ENCODE results near the gene CEACAM5.
"Not testable (repeated sequence)": the region's sequence is repeated elsewhere in the genome, so short reads cannot be mapped to it uniquely, and the experiment has no call there.

CEACAM5 gene

DNA sequence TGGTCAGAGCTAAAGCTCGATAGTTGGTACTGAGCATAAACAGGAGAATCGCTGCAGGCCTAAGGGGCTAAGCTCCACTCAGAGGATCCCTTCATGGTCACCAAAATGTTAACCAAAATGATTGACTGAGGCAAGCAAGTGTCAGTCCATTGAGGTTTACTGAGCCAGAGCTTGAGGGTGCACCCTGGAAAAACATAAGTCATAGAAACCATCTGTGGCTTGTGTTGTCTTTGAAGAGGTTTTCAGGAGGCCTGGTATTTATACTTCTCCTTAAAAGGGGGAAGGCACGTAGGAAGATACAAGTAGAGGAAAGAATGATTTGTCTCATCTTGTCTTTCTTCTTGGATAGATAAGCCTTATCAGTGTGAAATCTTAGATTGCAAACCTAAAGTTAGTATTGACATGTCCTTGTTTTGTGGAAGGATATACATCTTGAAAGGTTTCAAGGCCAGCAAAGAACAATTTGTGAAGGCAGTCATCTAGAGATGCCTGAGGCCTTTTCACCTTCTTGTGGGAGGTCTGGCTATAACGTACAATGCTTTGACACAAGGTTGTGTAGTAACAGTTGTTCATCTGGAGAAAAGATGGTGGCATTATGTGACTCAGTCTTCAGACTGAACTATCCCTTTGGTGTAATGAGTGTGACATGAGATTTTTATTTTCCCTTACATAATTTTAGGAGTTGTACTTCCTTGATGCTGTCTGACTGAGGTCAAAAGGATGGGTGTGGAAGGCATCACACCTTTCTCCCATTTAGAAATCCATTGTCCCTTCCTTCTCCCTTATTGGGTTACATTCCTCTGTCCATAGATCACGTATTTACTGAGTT is 32.2 kb downstream of the CEACAM5 start:
- DNase-seq (ENCODE audit: low spot score): no peak

DNA sequence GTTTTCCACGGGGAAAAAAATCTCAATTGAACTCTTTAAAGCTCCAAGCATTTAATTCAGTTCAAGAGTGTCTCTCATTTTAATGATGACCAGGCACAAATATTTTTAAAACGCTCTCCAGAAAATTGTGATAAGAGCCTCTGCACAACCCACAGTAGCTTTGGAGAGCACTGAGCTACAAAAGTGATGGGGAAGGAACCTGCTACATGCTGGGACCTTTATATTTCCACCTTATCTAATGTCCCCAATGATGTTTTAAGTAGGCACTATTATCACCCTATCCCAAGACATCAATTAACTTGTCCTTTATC is 32.8 kb downstream of the CEACAM5 start:
- DNase-seq (ENCODE audit: low spot score): no peak

DNA sequence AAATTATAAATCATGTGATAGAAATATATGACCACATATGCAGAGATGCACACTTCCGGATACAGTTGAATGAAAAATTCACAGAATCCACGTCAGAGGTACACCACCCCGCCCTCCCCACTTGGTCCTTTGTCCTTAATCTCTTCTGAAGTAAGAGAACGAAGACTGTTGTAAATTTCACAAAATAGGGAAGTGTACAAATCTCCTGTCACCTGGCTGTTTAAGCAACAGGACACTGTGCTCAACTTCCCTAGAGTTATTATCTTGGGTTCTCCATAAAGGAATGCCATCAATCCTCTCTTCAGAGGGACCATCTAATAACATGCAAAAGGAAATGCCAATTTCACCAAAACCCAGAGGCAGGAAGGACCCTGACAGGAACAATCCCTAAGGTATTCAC is 36.4 kb downstream of the CEACAM5 start:
- no peak for DNase-seq (ENCODE audit: low spot score)

DNA sequence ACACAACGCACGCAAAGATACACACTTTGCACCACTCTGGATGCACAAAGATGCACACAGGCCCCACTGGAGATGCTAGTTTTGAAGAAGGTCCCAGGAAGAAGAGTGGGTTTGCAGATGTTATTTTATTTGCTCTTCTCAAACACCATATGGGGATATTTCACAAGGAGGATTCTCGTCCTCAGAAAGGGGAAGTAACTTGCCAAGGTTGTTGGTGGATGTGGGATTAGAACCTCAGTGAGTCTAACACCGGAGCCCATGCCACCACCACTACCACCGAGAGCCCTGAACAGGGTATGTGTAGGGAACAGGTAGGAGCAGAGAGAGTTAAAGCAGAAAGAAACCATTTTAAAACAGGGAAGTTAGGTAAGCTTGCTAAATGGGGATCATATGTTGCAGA is 37.3 kb downstream of the CEACAM5 start:
- no peak for DNase-seq (ENCODE audit: low spot score)

DNA sequence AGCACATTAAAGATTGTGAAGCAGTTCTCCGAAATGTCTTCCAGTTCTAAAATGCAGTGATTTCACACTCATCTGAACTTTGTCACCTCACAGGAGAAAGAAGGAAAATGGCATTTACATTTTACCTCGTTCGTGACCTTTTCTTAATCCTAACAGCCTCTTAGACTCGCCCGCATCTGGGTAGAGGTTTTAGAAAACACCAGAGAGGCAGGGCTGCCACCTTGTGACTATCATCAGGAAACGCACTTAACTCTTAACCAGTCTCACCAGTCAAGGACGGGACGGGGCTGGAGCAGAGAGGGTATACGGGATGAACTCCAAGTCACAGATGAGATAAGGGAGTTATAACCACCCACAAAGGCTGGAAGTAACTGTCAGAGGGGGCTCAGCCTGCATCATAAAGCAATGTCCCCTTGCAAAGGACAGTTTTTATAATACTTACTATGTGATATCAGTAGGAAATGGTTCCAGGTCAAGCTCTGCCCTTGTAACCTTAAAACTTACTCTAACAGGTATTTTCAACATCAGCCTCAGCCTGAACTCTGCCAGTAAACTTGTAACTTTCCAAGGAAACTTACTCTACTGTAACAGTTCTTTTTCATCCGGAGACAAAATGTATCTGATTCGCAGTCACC is 38.3 kb downstream of the CEACAM5 start:
- peak; percentile 26 for DNase-seq (ENCODE audit: low spot score)

DNA sequence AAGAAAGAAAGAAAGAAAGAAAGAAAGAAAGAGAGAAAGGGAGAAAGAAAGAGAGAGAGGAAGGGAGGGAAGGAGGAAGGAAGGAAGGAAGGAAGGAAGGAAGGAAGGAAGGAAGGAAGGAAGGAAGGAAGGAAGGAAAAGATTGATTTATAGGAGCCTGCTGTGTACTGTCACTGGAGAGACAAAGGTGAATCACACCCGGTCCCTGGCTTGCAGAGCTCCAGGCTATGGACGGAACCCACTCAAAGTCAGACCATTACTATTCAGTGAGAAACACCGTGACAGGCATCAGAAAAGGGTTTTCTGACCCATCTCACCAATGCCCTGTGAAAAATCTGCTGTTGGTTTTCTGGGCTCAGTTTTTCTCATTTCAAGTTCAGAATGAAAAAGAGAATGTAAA is 39.6 kb downstream of the CEACAM5 start:
- no peak for DNase-seq (ENCODE audit: low spot score)

DNA sequence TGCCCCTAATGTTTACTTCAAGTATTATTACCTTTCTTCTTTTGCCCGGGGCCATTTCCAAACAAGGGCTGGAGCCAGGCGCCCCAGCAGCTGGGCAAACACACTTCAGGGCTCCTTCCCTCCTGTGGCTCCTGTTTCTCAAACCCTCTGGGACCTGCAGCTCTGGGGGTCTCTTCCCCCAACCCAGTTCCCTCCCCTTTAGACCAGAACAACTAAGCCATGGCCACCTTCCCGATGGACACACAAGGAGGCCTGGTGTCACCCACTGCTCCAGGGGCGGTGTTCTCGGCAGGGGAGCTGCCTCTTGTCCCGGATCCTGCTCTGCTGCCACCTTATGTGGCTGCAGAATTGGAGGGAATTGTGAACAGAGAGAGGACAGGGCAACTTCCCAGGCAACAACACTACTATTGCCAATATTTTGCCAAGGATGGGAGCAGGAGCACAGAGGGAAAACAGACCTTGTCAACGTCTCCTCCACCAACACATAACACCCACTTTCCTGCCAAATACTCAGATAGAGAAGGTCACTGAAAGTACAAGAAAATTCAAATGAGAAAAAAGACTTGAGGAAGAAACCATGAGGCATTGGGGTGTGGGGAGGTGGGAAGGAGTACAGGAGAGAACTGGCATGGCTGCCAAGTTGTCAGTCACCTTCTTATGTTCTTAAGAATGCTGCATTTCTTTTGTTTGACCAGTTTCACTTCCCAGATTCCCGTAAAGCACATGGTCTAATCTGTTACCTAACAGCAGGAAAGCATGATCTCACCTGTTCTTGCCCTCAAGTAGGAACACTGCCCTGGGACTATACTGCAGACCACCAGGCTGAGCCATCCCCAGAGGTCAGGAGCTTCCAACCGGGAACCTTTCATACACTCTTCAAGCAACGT is 42.1 kb downstream of the CEACAM5 start:
- not testable (repeated sequence) for DNase-seq (ENCODE audit: low spot score)

DNA sequence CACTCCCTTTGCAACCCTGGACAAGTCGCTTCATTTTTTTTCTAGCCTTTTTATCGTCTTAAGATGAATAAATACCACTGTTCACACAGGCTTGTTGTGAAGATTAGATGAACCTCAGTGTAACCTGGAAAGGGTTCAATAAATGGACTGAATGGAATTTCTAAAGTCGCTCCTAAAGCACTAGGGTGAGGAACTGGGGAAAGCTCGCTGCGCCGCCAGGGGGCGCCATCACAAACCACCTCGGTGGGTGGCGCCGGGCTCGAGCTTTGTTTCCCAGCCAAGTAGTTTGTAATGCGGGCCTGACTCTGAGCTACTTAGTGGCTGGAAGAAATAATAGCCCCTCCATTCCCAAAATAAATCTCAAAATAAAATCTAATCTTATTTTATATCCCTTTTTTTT is 44.7 kb downstream of the CEACAM5 start:
- peak; percentile 40 for DNase-seq (ENCODE audit: low spot score)

DNA sequence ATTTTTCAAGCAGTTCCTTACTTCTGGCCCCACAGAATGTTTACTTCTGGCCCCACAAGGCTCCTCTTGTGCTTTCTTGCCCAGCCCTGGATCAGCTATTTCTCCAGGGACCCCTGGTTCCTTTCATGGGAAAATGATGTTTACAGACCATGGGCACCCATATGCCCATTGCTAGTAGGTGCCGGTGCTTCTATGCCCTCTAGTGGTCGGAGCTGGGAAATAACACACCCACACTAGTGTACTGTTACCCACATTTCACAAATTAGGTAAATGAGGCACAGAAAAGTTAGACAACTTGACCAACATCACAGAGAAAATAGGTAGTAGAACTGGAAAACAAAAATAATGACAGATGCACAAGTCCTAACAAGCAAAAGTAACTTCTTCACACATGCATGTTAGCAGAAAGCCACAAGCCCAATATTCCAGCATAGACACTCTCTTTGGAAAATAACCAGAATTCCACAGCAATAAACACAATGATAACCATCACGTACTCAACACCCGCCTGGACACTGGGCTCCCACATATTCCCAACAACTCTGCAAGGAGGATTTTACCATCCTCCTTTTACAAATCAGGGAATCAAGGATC is 45.6 kb downstream of the CEACAM5 start:
- DNase-seq (ENCODE audit: low spot score): no peak

DNA sequence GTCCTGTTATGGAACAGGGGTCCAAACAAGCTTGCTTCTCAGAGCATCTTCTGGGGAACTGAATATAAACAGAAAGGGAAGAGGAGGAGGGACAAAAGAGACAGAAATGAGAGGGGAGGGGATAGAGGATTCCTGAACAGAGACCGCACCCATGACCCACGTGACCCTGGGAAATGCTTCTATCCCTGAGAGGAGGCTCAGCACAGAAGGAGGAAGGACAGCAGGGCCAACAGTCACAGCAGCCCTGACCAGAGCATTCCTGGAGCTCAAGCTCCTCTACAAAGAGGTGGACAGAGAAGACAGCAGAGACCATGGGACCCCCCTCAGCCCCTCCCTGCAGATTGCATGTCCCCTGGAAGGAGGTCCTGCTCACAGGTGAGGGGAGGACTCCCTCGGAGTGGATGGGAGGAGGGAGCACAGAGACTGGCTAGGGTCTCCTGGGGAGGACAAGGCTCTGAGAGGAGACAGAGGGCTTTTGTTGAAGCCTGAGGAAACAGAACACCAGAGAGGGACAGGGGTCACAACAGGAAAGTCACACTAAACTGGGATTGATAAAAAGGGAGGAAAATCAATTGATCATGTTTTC is 47.0 kb downstream of the CEACAM5 start, which contains the start of gene CEACAM6:
Gene CEACAM6, plus strand, starts transcription at position 203 of the 586 bp plus-strand sequence. Its CDS starts 109 bp downstream, at position 312.
- no peak for DNase-seq (ENCODE audit: low spot score)

DNA sequence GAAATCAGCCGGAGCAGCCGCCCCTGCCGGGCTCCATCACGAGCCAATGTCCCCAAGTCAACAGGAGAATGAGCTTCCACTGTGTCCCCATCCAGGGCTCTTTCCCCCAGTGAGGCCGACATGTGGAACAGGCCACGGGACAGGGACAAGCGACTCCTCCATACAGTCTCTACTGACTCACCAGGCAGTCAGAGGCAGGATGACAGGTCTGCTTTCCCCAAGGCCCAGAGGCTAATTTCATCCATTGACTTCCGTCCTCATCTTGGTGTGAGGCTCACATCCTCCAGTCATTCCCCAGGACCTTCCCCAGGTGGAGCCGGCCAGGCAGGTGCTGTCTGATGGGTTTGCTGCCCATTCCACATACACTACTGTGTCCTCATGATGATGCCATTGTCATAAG is 50.4 kb downstream of the CEACAM5 start:
- DNase-seq (ENCODE audit: low spot score): no peak

DNA sequence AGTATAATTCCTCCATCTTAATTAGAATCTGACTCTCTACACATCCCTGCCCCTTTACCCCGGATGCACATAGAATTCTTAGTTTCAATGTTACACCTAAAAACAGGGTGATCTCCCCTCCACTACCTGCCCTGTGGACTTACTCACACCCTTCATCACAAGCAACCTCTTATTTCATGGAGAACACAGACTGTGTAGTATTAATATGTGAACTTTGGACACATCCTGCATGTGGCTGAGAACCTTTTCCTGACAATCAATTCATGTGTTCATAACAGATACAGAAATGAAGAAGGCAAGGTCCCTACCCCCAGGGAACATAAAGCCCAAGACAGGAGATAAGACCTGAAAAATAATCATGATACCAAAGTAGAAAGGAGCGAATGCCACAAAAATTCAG is 58.7 kb downstream of the CEACAM5 start:
- DNase-seq (ENCODE audit: low spot score): no peak

DNA sequence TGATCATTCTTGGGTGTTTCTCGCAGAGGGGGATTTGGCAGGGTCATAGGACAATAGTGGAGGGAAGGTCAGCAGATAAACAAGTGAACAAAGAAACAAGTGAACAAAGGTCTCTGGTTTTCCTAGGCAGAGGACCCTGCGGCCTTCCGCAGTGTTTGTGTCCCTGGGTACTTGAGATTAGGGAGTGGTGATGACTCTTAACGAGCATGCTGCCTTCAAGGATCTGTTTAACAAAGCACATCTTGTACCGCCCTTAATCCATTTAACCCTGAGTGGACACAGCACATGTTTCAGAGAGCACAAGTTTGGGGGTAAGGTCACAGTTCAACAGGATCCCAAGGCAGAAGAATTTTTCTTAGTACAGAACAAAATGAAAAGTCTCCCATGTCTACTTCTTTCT is 59.7 kb downstream of the CEACAM5 start:
- DNase-seq (ENCODE audit: low spot score): not testable (repeated sequence)

DNA sequence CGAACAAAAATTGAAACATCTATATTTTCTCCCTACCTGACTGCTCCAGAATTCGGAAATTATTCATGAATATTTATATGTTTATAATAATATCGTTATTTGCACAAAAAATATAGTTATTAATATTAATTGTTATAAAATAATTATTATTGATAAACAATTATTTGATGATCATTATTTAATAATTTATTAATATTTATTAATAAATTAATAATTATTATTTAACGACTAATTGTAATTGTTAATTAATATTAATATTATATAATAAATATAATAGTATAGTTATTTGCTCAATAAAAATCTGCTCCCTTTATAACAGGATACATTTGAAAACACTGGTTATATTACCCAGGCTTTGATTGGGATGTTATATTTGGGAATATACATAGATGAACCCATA is 61.2 kb downstream of the CEACAM5 start:
- no peak for DNase-seq (ENCODE audit: low spot score)

DNA sequence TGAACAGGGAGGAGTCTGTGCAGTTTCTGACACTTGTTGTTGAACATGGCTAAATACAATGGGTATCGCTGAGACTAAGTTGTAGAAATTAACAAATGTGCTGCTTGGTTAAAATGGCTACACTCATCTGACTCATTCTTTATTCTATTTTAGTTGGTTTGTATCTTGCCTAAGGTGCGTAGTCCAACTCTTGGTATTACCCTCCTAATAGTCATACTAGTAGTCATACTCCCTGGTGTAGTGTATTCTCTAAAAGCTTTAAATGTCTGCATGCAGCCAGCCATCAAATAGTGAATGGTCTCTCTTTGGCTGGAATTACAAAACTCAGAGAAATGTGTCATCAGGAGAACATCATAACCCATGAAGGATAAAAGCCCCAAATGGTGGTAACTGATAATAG is 63.0 kb downstream of the CEACAM5 start:
- no peak for DNase-seq (ENCODE audit: low spot score)

DNA sequence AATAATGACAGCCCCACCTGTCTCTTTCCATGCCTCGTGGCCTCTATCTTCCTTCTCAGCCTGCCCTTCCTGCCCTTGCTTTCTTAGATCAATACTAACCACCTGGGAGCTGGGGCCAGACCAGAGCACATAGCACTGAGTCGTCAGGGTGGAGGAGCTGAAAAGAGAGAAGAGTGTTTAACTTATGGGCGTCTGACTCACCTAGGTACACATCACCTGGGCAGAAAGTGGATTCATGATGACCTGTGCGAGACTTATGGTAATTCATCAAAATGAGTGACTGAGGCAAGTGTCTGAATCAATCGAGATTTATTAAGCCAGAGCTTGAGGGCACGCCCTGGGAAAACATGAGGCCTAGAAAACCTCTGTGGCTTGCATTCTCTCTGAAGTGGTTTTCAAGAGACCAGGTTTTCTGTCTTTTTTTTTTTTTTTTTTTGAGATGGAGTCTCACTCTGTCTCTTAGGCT is 66.1 kb downstream of the CEACAM5 start:
- no peak for DNase-seq (ENCODE audit: low spot score)

DNA sequence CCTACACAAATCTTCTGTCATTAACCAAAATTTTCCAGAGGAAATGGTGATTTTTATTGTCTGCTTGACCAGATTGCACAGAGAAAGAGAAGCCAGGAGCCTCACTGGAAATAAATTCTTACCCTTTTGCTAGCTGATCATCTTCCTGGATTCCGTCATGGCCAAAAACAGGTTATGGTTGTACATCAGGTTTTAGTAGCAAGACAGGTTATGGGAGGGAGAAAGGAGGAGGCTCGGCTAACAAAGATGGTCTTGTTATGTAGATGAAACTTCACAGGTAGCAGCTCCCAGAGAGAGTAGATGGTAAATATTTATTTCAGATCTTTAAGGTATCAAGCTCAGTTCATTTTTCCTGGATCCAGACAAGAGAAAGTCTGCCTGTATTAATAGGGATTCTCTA is 68.3 kb downstream of the CEACAM5 start:
- no peak for DNase-seq (ENCODE audit: low spot score)

Data from COLO829 (cell line).